Activated T-helper 1 cell treated with Interleukin-2 at 50 U/mL for 16 hours (primary cell): ENCODE measurements around the gene COL5A2.

Source experiments
- DNase-seq: peaks from one replicate; pipeline ENCODE4 v3.0.0-alpha.2; 2020; ENCODE audit warnings: low read depth

The COL5A2 gene

GRCh38 chr2:189147361-189147760, 32.2 kb downstream of the COL5A2 start:
- no peak for DNase-seq

- no peak for DNase-seq
Observed at GRCh38 chr2:189146553-189146952, 33.0 kb downstream of the COL5A2 start.

- DNase-seq, result no peak
Observed at GRCh38 chr2:189144700-189145211, 34.8 kb downstream of the COL5A2 start.

- no peak for DNase-seq
Observed at GRCh38 chr2:189143925-189144324, 35.6 kb downstream of the COL5A2 start.

GRCh38 chr2:189142893-189143759, 36.4 kb downstream of the COL5A2 start:
- peak; percentile 5 for DNase-seq

- no peak for DNase-seq
Observed at GRCh38 chr2:189138800-189139199, 40.8 kb downstream of the COL5A2 start.

GRCh38 chr2:189137519-189137918, 42.0 kb downstream of the COL5A2 start:
- DNase-seq, result no peak

- no peak for DNase-seq
Observed at GRCh38 chr2:189134485-189134884, 45.1 kb downstream of the COL5A2 start.

GRCh38 chr2:189131991-189132390, 47.6 kb downstream of the COL5A2 start:
- DNase-seq, result no peak

GRCh38 chr2:189129971-189130370, 49.6 kb downstream of the COL5A2 start:
- no peak for DNase-seq

- no peak for DNase-seq
Observed at GRCh38 chr2:189128970-189129369, 50.6 kb downstream of the COL5A2 start.

GRCh38 chr2:189127756-189128155, 51.8 kb downstream of the COL5A2 start:
- no peak for DNase-seq

- no peak for DNase-seq
Observed at GRCh38 chr2:189125195-189125594, 54.4 kb downstream of the COL5A2 start.

GRCh38 chr2:189124175-189124574, 55.4 kb downstream of the COL5A2 start:
- no peak for DNase-seq

GRCh38 chr2:189118386-189118785, 61.2 kb downstream of the COL5A2 start:
- DNase-seq, result no peak

- no peak for DNase-seq
Observed at GRCh38 chr2:189116979-189117378, 62.6 kb downstream of the COL5A2 start.

- DNase-seq, result no peak
Observed at GRCh38 chr2:189116087-189116486, 63.5 kb downstream of the COL5A2 start.

- DNase-seq, result no peak
Observed at GRCh38 chr2:189115126-189115525, 64.4 kb downstream of the COL5A2 start.

- DNase-seq, result no peak
Observed at GRCh38 chr2:189113963-189114362, 65.6 kb downstream of the COL5A2 start.

- DNase-seq, result no peak
Observed at GRCh38 chr2:189111063-189111715, 68.4 kb downstream of the COL5A2 start.

- no peak for DNase-seq
Observed at GRCh38 chr2:189109921-189110397, 69.6 kb downstream of the COL5A2 start.

GRCh38 chr2:189104934-189105333, 74.6 kb downstream of the COL5A2 start:
- DNase-seq, result no peak

- no peak for DNase-seq
Observed at GRCh38 chr2:189102735-189103134, 76.8 kb downstream of the COL5A2 start.
